Stimulated activated naive B cell treated with anti-CD40 and anti-IgM and Interleukin-4, amounts not matched to agents 10 μg/mL and 1 μg/mL and 100 μg/mL, for 72 hours (primary cell): ENCODE data around the gene ACSF3.

Experiments
- ATAC-seq, 2 donors: fragments of 150-1000 bp; cut with Tn5 transposase; replicated peaks; 2 replicates each; pipeline ENCODE4 v1.10.0; 2021; ENCODE audit warnings: moderate library complexity in 1 of 2
- DNase-seq: peaks from one replicate; pipeline ENCODE4 v3.0.0; 2021
- H3K27ac Mint-ChIP-seq: one replicate; pipeline ENCODE4 v1.8.0; 2022; ENCODE audit warnings: mild to moderate bottlenecking, mixed read lengths
- H3K27me3 Mint-ChIP-seq, 2 donors: one replicate each; pipeline ENCODE4 v1.8.0; 2022; ENCODE audit warnings: mixed read lengths in 2 of 2
- H3K36me3 Mint-ChIP-seq, 2 donors: one replicate each; pipeline ENCODE4 v1.8.0; 2022; ENCODE audit warnings: mixed read lengths in 2 of 2, mild to moderate bottlenecking in 1 of 2
- H3K4me1 Mint-ChIP-seq, 2 donors: one replicate each; pipeline ENCODE4 v1.8.0; 2022; ENCODE audit warnings: mixed read lengths in 2 of 2, mild to moderate bottlenecking in 1 of 2
- H3K4me3 Mint-ChIP-seq, 2 donors: one replicate each; pipeline ENCODE4 v1.8.0; 2022; ENCODE audit warnings: mild to moderate bottlenecking in 2 of 2, mixed read lengths in 2 of 2, moderate library complexity in 1 of 2
- H3K9me3 Mint-ChIP-seq, 2 donors: one replicate each; pipeline ENCODE4 v1.8.0; 2022; ENCODE audit warnings: mixed read lengths in 2 of 2, mild to moderate bottlenecking in 1 of 2

The ACSF3 gene

GRCh38 chr16:89119661-89120141 is 26.0 kb downstream of the ACSF3 start:
- Mint-ChIP-seq H3K4me3 (no peak overlapping the region), H3K27ac (no peak overlapping the region), H3K4me1 (peaks cover 24 to 42% of the 10 kb centered on the region in 2 donors), H3K36me3 (peaks cover 58 to 86% of the 10 kb centered on the region in 2 donors), H3K9me3 (no peaks in the 10 kb centered on the region), H3K27me3 (no peaks in the 10 kb centered on the region)
- ATAC-seq (no peak), DNase-seq (no peak)

- ATAC-seq (no peak), DNase-seq (no peak)
- H3K36me3 Mint-ChIP-seq = peaks cover 53 to 83% of the 10 kb centered on the region in 2 donors
- peaks cover 18 to 36% of the 10 kb centered on the region in 2 donors for H3K4me1 Mint-ChIP-seq
- H3K9me3 Mint-ChIP-seq = no peaks in the 10 kb centered on the region
- no peak overlapping the region for H3K4me3 Mint-ChIP-seq
- H3K27ac Mint-ChIP-seq = no peak overlapping the region
- no peaks in the 10 kb centered on the region for H3K27me3 Mint-ChIP-seq
Observed at GRCh38 chr16:89120281-89120680, 26.6 kb downstream of the ACSF3 start.

- DNase-seq = no peak
- Mint-ChIP-seq H3K9me3 (no peaks in the 10 kb centered on the region), H3K36me3 (peaks cover 59 to 85% of the 10 kb centered on the region in 2 donors), H3K4me1 (peaks cover 12 to 29% of the 10 kb centered on the region in 2 donors), H3K4me3 (no peak overlapping the region), H3K27me3 (no peaks in the 10 kb centered on the region), H3K27ac (no peak overlapping the region)
- ATAC-seq = no peak
Observed at GRCh38 chr16:89120921-89121351, 27.3 kb downstream of the ACSF3 start.

- Mint-ChIP-seq H3K4me1 (peaks cover 8 to 25% of the 10 kb centered on the region in 2 donors), H3K9me3 (no peaks in the 10 kb centered on the region), H3K36me3 (peaks cover 55 to 80% of the 10 kb centered on the region in 2 donors), H3K27me3 (no peaks in the 10 kb centered on the region), H3K4me3 (no peak overlapping the region), H3K27ac (no peak overlapping the region)
- no peak for ATAC-seq
- no peak for DNase-seq
Observed at GRCh38 chr16:89121691-89122321, 28.2 kb downstream of the ACSF3 start.

GRCh38 chr16:89122322-89122851 is 28.7 kb downstream of the ACSF3 start:
- DNase-seq (no peak), ATAC-seq (peak; percentile 63 to 67)
- Mint-ChIP-seq H3K4me3 (no peak overlapping the region), H3K27me3 (no peaks in the 10 kb centered on the region), H3K36me3 (peaks cover 49 to 75% of the 10 kb centered on the region in 2 donors), H3K9me3 (no peaks in the 10 kb centered on the region), H3K4me1 (peaks cover 6 to 20% of the 10 kb centered on the region in 2 donors), H3K27ac (no peak overlapping the region)

- peaks cover 44 to 66% of the 10 kb centered on the region in 2 donors for H3K36me3 Mint-ChIP-seq
- peaks cover 8 to 19% of the 10 kb centered on the region in 2 donors for H3K4me1 Mint-ChIP-seq
- ATAC-seq = no peak
- no peak for DNase-seq
- no peaks in the 10 kb centered on the region for H3K27me3 Mint-ChIP-seq
- H3K9me3 Mint-ChIP-seq = no peaks in the 10 kb centered on the region
- H3K27ac Mint-ChIP-seq = no peak overlapping the region
- peak overlapping the region in 1 of 2 donors; percentile 17 for H3K4me3 Mint-ChIP-seq
Observed at GRCh38 chr16:89123001-89123830, 29.6 kb downstream of the ACSF3 start.

- Mint-ChIP-seq H3K27me3 (no peaks in the 10 kb centered on the region), H3K4me1 (peaks cover 6 to 13% of the 10 kb centered on the region in 2 donors), H3K27ac (no peak overlapping the region), H3K36me3 (peaks cover 41 to 63% of the 10 kb centered on the region in 2 donors), H3K9me3 (no peaks in the 10 kb centered on the region), H3K4me3 (no peak overlapping the region)
- ATAC-seq (no peak), DNase-seq (no peak)
Observed at GRCh38 chr16:89123831-89124100, 30.1 kb downstream of the ACSF3 start.

GRCh38 chr16:89129378-89129777 is 35.7 kb downstream of the ACSF3 start:
- peaks cover 0 to 1% of the 10 kb centered on the region in 2 donors for H3K9me3 Mint-ChIP-seq
- DNase-seq (no peak), ATAC-seq (no peak)
- no peaks in the 10 kb centered on the region for H3K27me3 Mint-ChIP-seq
- H3K36me3 Mint-ChIP-seq = peaks cover 44 to 61% of the 10 kb centered on the region in 2 donors
- H3K27ac Mint-ChIP-seq = peak overlapping the region; percentile 2
- peaks cover 6% of the 10 kb centered on the region in 2 donors for H3K4me1 Mint-ChIP-seq
- H3K4me3 Mint-ChIP-seq = no peak overlapping the region

- peaks cover 6% of the 10 kb centered on the region in 2 donors for H3K4me1 Mint-ChIP-seq
- H3K36me3 Mint-ChIP-seq = peaks cover 47 to 60% of the 10 kb centered on the region in 2 donors
- H3K4me3 Mint-ChIP-seq = no peak overlapping the region
- H3K9me3 Mint-ChIP-seq = peaks cover 0 to 1% of the 10 kb centered on the region in 2 donors
- no peaks in the 10 kb centered on the region for H3K27me3 Mint-ChIP-seq
- DNase-seq = no peak
- H3K27ac Mint-ChIP-seq = no peak overlapping the region
- no peak for ATAC-seq
Observed at GRCh38 chr16:89130448-89130847, 36.8 kb downstream of the ACSF3 start.

GRCh38 chr16:89131783-89132182 is 38.1 kb downstream of the ACSF3 start:
- Mint-ChIP-seq H3K4me1 (peaks cover 6% of the 10 kb centered on the region in 2 donors), H3K36me3 (peaks cover 48 to 61% of the 10 kb centered on the region in 2 donors), H3K27ac (no peak overlapping the region), H3K27me3 (no peaks in the 10 kb centered on the region), H3K4me3 (no peak overlapping the region), H3K9me3 (peaks cover 0 to 1% of the 10 kb centered on the region in 2 donors)
- ATAC-seq = no peak
- DNase-seq = no peak

- peaks cover 6 to 7% of the 10 kb centered on the region in 2 donors for H3K4me1 Mint-ChIP-seq
- peaks cover 51 to 66% of the 10 kb centered on the region in 2 donors for H3K36me3 Mint-ChIP-seq
- no peaks in the 10 kb centered on the region for H3K27me3 Mint-ChIP-seq
- ATAC-seq (no peak), DNase-seq (no peak)
- H3K9me3 Mint-ChIP-seq = peaks cover 0 to 1% of the 10 kb centered on the region in 2 donors
- H3K4me3 Mint-ChIP-seq = no peak overlapping the region
- no peak overlapping the region for H3K27ac Mint-ChIP-seq
Observed at GRCh38 chr16:89132194-89133005, 38.7 kb downstream of the ACSF3 start.

- ATAC-seq = no peak
- no peak for DNase-seq
- Mint-ChIP-seq H3K27me3 (no peaks in the 10 kb centered on the region), H3K4me1 (peaks cover 0 to 4% of the 10 kb centered on the region in 2 donors), H3K36me3 (peaks cover 50 to 65% of the 10 kb centered on the region in 2 donors), H3K4me3 (no peak overlapping the region), H3K27ac (no peak overlapping the region), H3K9me3 (peaks cover 0 to 1% of the 10 kb centered on the region in 2 donors)
Observed at GRCh38 chr16:89133457-89134127, 39.9 kb downstream of the ACSF3 start.

GRCh38 chr16:89134269-89134668 is 40.6 kb downstream of the ACSF3 start:
- Mint-ChIP-seq H3K27me3 (no peaks in the 10 kb centered on the region), H3K36me3 (peaks cover 43 to 58% of the 10 kb centered on the region in 2 donors), H3K9me3 (peaks cover 0 to 1% of the 10 kb centered on the region in 2 donors), H3K4me3 (no peak overlapping the region), H3K4me1 (peaks cover 0 to 4% of the 10 kb centered on the region in 2 donors), H3K27ac (peak overlapping the region; percentile 66)
- DNase-seq (no peak), ATAC-seq (no peak)
